HCT116 (cell line): ENCODE results near the gene PARVA. TPM values are rescaled to one million over a fixed set of nuclear protein-coding genes. Genes with fewer than 3 reads are reported as not detected.

Experiments used
- ATAC-seq: fragments of 200-7000 bp; cut with Tn5 transposase; 2 replicates; pipeline ENCODE4 v1.9.1; 2020; ENCODE audit warnings: mild to moderate bottlenecking, moderate library complexity
- BruUV-seq: library from RNA; stranded (reverse); fragments of 400-500 nt; replicated peaks from 2 replicates; lab custom pipeline; 2021; lab: Mats Ljungman, UMichigan
- CTCF ChIA-PET: fragments of 300-600 bp; sonication (Branson Sonifier 250); formaldehyde crosslinking; loops from one replicate; lab custom pipeline; 2021; ENCODE audit warnings: antibody characterized with exemption; lab: Charles Lee
- POLR2A ChIA-PET: fragments of 300-600, 350-600 bp; sonication (Branson Sonifier 250); formaldehyde crosslinking; loops from one replicate; lab custom pipeline; 2021; ENCODE audit warnings: antibody characterized with exemption; lab: Charles Lee
- RAD21 ChIA-PET, 2 experiments: fragments of 300-600 bp; sonication (Branson Sonifier 250); formaldehyde crosslinking; loops; one replicate each; lab custom pipeline; 2023; ENCODE audit warnings: low total read pairs in 2 of 2; ENCODE audit not compliant: uncharacterized antibody in 2 of 2, unreplicated experiment in 2 of 2, low non-redundant PET in 1 of 2; lab: Charles Lee
- DNase-seq: peaks from one replicate; pipeline ENCODE4 v3.0.0-alpha.2; 2010; ENCODE audit warnings: low read depth, low spot score
- H2AFZ ChIP-seq: fragments of 200-600 bp; shearing (Covaris generic), sonication (generic); 2 replicates; pipeline ENCODE4 v1.6.1; 2017; ENCODE audit warnings: low read depth, mixed run types, mixed read lengths, antibody characterized with exemption, low read length; ENCODE audit not compliant: poor library complexity, severe bottlenecking
- H3K27ac ChIP-seq: 2 replicates; pipeline ENCODE4 v1.5.1; 2012; ENCODE audit warnings: low read depth, low read length
- H3K27me3 ChIP-seq: fragments of 200-600 bp; sonication (generic); 2 replicates; pipeline ENCODE4 v1.6.1; 2016; ENCODE audit warnings: mixed run types, low read length, mixed read lengths; ENCODE audit not compliant: insufficient read depth
- H3K36me3 ChIP-seq, 2 experiments: fragments of 200-500 bp in 1 of 2; fragments of 200-600 bp in 1 of 2; sonication (Bioruptor generic) in 1 of 2; sonication (generic) in 1 of 2; 2 replicates each; pipeline versions ENCODE4 v1.5.1 to v1.6.1; 2014 to 2016; ENCODE audit warnings: low read length in 2 of 2, inconsistent platforms in 1 of 2, mixed read lengths in 1 of 2, mixed run types in 1 of 2; ENCODE audit not compliant: insufficient read depth in 2 of 2, control insufficient read depth in 1 of 2
- H3K4me1 ChIP-seq, 2 experiments: fragments of 200-600 bp in 1 of 2; sonication (generic) in 1 of 2; 2 replicates each; pipeline versions ENCODE4 v1.5.1 to v1.6.1; 2012 to 2017; ENCODE audit warnings: low read length in 2 of 2, inconsistent platforms in 1 of 2, mild to moderate bottlenecking in 1 of 2, mixed read lengths in 1 of 2, mixed run types in 1 of 2, moderate library complexity in 1 of 2; ENCODE audit not compliant: insufficient read depth in 2 of 2, control insufficient read depth in 1 of 2
- H3K4me2 ChIP-seq: fragments of 200-600 bp; sonication (generic); 2 replicates; pipeline ENCODE4 v1.6.1; 2017; ENCODE audit warnings: mixed run types, low read length, mixed read lengths
- H3K4me3 ChIP-seq, 2 experiments: fragments of 200-600 bp in 1 of 2; sonication (generic) in 1 of 2; replicated peaks in 1 of 2; 2 replicates each; pipeline ENCODE4 v1.5.1; 2011 to 2016; ENCODE audit warnings: low read length in 2 of 2, control low read depth in 1 of 2, low read depth in 1 of 2, mild to moderate bottlenecking in 1 of 2, mixed read lengths in 1 of 2, mixed run types in 1 of 2
- H3K79me2 ChIP-seq: fragments of 200-600 bp; sonication (generic); 2 replicates; pipeline ENCODE4 v1.6.1; 2017; ENCODE audit warnings: mild to moderate bottlenecking, mixed run types, low read length, moderate library complexity, mixed read lengths; ENCODE audit not compliant: insufficient read depth
- H3K9ac ChIP-seq: fragments of 200-600 bp; sonication (generic); 2 replicates; pipeline ENCODE4 v1.6.1; 2016; ENCODE audit warnings: low read length, mixed read lengths
- H3K9me2 ChIP-seq: fragments of 200-600 bp; sonication (generic), shearing (Covaris generic); 2 replicates; pipeline ENCODE4 v1.6.1; 2017; ENCODE audit warnings: mixed run types, mild to moderate bottlenecking, moderate library complexity; ENCODE audit not compliant: insufficient read depth
- H3K9me3 ChIP-seq, 2 experiments: fragments of 200-500 bp in 1 of 2; fragments of 200-600 bp in 1 of 2; sonication (Bioruptor generic) in 1 of 2; sonication (generic) in 1 of 2; 2 replicates each; pipeline ENCODE4 v1.6.1; 2014 to 2017; ENCODE audit warnings: low read length in 2 of 2, mixed read lengths in 2 of 2, inconsistent platforms in 1 of 2, low read depth in 1 of 2, mild to moderate bottlenecking in 1 of 2, mixed run types in 1 of 2, moderate library complexity in 1 of 2; ENCODE audit not compliant: control insufficient read depth in 1 of 2, insufficient read depth in 1 of 2
- H4K20me1 ChIP-seq: fragments of 200-600 bp; sonication (generic), shearing (Covaris generic); 2 replicates; pipeline ENCODE4 v1.6.1; 2017; ENCODE audit warnings: mixed run types, mild to moderate bottlenecking, moderate library complexity; ENCODE audit not compliant: insufficient read depth
- CBX3 ChIP-seq: IDR thresholded peaks from 2 replicates; pipeline ENCODE4 v1.6.1; 2012; ENCODE audit warnings: low read depth
- EGR1 ChIP-seq: IDR thresholded peaks from 2 replicates; pipeline ENCODE4 v1.6.1; 2012; ENCODE audit warnings: low read depth
- ELF1 ChIP-seq: IDR thresholded peaks from 2 replicates; pipeline ENCODE4 v1.6.1; 2012; ENCODE audit warnings: low read depth, borderline replicate concordance
- EZH2 ChIP-seq: fragments of 200-600 bp; sonication (generic); IDR thresholded peaks from 2 replicates; pipeline ENCODE4 v1.6.1; 2017; ENCODE audit warnings: antibody characterized with exemption, mixed run types
- EZH2phosphoT487 ChIP-seq: fragments of 200-600 bp; IDR thresholded peaks from 2 replicates; pipeline ENCODE4 v1.6.1; 2018; ENCODE audit warnings: antibody characterized with exemption, borderline replicate concordance
- FOSL1 ChIP-seq: IDR thresholded peaks from 2 replicates; pipeline ENCODE4 v1.6.1; 2012; ENCODE audit warnings: low read depth
- JUND ChIP-seq: IDR thresholded peaks from 2 replicates; pipeline ENCODE4 v1.6.1; 2012
- POLR2AphosphoS5 ChIP-seq: IDR thresholded peaks from 2 replicates; pipeline ENCODE4 v1.6.1; 2011; ENCODE audit warnings: mild to moderate bottlenecking, low read depth, low read length, moderate library complexity
- RAD21 ChIP-seq: IDR thresholded peaks from 2 replicates; pipeline ENCODE4 v1.6.1; 2012; ENCODE audit warnings: low read depth, mild to moderate bottlenecking
- SP1 ChIP-seq: IDR thresholded peaks from 2 replicates; pipeline ENCODE4 v1.6.1; 2012; ENCODE audit warnings: low read depth
- SRF ChIP-seq: IDR thresholded peaks from 2 replicates; pipeline ENCODE4 v1.6.1; 2012; ENCODE audit warnings: low read depth
- TCF7L2 ChIP-seq: IDR thresholded peaks from 2 replicates; pipeline ENCODE4 v1.7.0; 2011; ENCODE audit warnings: borderline replicate concordance, inconsistent platforms; ENCODE audit not compliant: insufficient read depth, insufficient read length; ENCODE audit errors: extremely low read depth
- YY1 ChIP-seq: IDR thresholded peaks from 2 replicates; pipeline ENCODE4 v1.6.1; 2011; ENCODE audit warnings: low read length, low read depth, moderate library complexity, mild to moderate bottlenecking; ENCODE audit not compliant: insufficient replicate concordance; ENCODE audit errors: extremely low read depth
- ZFX ChIP-seq: fragments of 450-650 bp; IDR thresholded peaks from 2 replicates; pipeline ENCODE4 v1.6.1; 2017
- ZNF274 ChIP-seq: fragments of 200-500 bp; sonication (Bioruptor generic); IDR thresholded peaks from 2 replicates; pipeline ENCODE4 v1.6.1; 2014; ENCODE audit warnings: mild to moderate bottlenecking, low read depth, low read length, inconsistent platforms
- intact Hi-C: fragments of 100-400 bp; cut with micrococcal nuclease; formaldehyde crosslinking; loops from 2 replicates; pipeline ENCODE4 v1.10.0; 2022
- total RNA-seq: library from RNA; stranded (reverse); gene quantifications from one replicate; pipeline ENCODE4 v1.2.1, GENCODE V29; 2021; ENCODE audit not compliant: unreplicated experiment
- TF ChIP-seq, protein P1 (sequence below): IDR thresholded peaks from 2 replicates; pipeline ENCODE4 v1.6.1; 2012; ENCODE audit warnings: low read depth
- TF ChIP-seq, protein P2 (sequence below), 3 experiments: fragments of 200-600 bp in 1 of 3; sonication (generic) in 1 of 3; IDR thresholded peaks in 2 of 3; conservative IDR thresholded peaks in 1 of 3; 2 replicates each; pipeline ENCODE4 v1.5.1; 2012 to 2017; ENCODE audit warnings: low read depth in 2 of 3, low read length in 2 of 3, antibody characterized with exemption in 1 of 3, borderline replicate concordance in 1 of 3, control low read depth in 1 of 3, mild to moderate bottlenecking in 1 of 3, mixed read lengths in 1 of 3, mixed run types in 1 of 3, moderate library complexity in 1 of 3; ENCODE audit not compliant: insufficient read depth in 1 of 3
- TF ChIP-seq, protein P3 (sequence below): IDR thresholded peaks from 2 replicates; pipeline ENCODE4 v1.6.1; 2011; ENCODE audit warnings: mild to moderate bottlenecking, low read length, moderate library complexity; ENCODE audit not compliant: insufficient replicate concordance; ENCODE audit errors: extremely low read depth
- TF ChIP-seq, protein P4 (sequence below): IDR thresholded peaks from 2 replicates; pipeline ENCODE4 v1.6.1; 2012

The PARVA gene
- total RNA-seq, 1 experiment from 2014 or later: 18.4 TPM

DNA sequence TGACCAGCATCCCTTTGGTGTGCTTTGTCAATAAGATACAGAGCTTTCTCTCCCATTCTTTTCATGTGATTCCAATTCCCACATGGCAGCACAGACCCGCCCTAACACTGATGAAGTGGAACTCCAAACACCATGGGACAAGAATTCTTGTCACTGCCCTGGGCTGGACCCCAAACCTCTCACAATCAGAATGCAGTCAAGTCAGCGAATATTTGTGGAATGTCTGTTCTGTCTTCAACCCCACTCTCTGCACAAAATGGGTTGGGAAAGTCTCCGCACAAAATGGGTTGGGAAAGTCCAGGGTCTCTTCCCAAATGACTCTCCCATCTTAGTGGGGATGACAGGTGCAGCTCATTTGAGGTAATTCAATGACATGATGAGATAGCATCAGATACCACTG, 157.9 kb downstream of the PARVA start:
- POLR2A ChIA-PET: no interaction called here
- intact Hi-C loops: no loop called here
- RAD21 ChIA-PET: no interaction called here
- ATAC-seq: no peak
- Histone ChIP-seq H3K79me2 (no peaks in the 10 kb centered on the region), H3K36me3 (no peaks in the 10 kb centered on the region), H3K27me3 (no peaks in the 10 kb centered on the region), H3K4me3 (no peak overlapping the region), H3K9ac (no peak overlapping the region), H3K27ac (no peak overlapping the region), H4K20me1 (no peaks in the 10 kb centered on the region), H3K4me1 (no peaks in the 10 kb centered on the region), H2AFZ (no peak overlapping the region), H3K9me2 (no peaks in the 10 kb centered on the region), H3K9me3 (no peaks in the 10 kb centered on the region), H3K4me2 (no peak overlapping the region)
- DNase-seq: no peak
- CTCF ChIA-PET: no interaction called here
- TF ChIP-seq EZH2 (no peak), TCF7L2 (no peak), YY1 (no peak), ELF1 (no peak), EGR1 (no peak), EZH2phosphoT487 (no peak), RAD21 (no peak), ZNF274 (no peak), SP1 (no peak), CBX3 (no peak), JUND (no peak), ZFX (no peak), FOSL1 (no peak), SRF (no peak), POLR2AphosphoS5 (no peak)
- TF ChIP-seq, protein P1, sequence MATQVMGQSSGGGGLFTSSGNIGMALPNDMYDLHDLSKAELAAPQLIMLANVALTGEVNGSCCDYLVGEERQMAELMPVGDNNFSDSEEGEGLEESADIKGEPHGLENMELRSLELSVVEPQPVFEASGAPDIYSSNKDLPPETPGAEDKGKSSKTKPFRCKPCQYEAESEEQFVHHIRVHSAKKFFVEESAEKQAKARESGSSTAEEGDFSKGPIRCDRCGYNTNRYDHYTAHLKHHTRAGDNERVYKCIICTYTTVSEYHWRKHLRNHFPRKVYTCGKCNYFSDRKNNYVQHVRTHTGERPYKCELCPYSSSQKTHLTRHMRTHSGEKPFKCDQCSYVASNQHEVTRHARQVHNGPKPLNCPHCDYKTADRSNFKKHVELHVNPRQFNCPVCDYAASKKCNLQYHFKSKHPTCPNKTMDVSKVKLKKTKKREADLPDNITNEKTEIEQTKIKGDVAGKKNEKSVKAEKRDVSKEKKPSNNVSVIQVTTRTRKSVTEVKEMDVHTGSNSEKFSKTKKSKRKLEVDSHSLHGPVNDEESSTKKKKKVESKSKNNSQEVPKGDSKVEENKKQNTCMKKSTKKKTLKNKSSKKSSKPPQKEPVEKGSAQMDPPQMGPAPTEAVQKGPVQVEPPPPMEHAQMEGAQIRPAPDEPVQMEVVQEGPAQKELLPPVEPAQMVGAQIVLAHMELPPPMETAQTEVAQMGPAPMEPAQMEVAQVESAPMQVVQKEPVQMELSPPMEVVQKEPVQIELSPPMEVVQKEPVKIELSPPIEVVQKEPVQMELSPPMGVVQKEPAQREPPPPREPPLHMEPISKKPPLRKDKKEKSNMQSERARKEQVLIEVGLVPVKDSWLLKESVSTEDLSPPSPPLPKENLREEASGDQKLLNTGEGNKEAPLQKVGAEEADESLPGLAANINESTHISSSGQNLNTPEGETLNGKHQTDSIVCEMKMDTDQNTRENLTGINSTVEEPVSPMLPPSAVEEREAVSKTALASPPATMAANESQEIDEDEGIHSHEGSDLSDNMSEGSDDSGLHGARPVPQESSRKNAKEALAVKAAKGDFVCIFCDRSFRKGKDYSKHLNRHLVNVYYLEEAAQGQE: no peak
- TF ChIP-seq, protein P2, sequence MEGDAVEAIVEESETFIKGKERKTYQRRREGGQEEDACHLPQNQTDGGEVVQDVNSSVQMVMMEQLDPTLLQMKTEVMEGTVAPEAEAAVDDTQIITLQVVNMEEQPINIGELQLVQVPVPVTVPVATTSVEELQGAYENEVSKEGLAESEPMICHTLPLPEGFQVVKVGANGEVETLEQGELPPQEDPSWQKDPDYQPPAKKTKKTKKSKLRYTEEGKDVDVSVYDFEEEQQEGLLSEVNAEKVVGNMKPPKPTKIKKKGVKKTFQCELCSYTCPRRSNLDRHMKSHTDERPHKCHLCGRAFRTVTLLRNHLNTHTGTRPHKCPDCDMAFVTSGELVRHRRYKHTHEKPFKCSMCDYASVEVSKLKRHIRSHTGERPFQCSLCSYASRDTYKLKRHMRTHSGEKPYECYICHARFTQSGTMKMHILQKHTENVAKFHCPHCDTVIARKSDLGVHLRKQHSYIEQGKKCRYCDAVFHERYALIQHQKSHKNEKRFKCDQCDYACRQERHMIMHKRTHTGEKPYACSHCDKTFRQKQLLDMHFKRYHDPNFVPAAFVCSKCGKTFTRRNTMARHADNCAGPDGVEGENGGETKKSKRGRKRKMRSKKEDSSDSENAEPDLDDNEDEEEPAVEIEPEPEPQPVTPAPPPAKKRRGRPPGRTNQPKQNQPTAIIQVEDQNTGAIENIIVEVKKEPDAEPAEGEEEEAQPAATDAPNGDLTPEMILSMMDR (IDR thresholded peaks at IDR 0.05 in 2 of 3, conservative IDR thresholded peaks at IDR 0.05 in 1 of 3; ENCODE audit: borderline replicate concordance in 1 of 3, insufficient read depth in 1 of 3, low read depth in 2 of 3, low read length in 2 of 3): no peak
- TF ChIP-seq, protein P3, sequence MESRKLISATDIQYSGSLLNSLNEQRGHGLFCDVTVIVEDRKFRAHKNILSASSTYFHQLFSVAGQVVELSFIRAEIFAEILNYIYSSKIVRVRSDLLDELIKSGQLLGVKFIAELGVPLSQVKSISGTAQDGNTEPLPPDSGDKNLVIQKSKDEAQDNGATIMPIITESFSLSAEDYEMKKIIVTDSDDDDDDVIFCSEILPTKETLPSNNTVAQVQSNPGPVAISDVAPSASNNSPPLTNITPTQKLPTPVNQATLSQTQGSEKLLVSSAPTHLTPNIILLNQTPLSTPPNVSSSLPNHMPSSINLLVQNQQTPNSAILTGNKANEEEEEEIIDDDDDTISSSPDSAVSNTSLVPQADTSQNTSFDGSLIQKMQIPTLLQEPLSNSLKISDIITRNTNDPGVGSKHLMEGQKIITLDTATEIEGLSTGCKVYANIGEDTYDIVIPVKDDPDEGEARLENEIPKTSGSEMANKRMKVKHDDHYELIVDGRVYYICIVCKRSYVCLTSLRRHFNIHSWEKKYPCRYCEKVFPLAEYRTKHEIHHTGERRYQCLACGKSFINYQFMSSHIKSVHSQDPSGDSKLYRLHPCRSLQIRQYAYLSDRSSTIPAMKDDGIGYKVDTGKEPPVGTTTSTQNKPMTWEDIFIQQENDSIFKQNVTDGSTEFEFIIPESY: no peak
- TF ChIP-seq, protein P4, sequence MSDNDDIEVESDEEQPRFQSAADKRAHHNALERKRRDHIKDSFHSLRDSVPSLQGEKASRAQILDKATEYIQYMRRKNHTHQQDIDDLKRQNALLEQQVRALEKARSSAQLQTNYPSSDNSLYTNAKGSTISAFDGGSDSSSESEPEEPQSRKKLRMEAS: no peak
- BruUV-seq: no TSS peak
